Mucosa of rectum (tissue), 2 donors: ENCODE data around the gene MAPK14.
A peak's percentile ranks its signal among the peaks of the same experiment; 100 is the strongest.
"Not testable (repeated sequence)": the region's sequence is repeated elsewhere in the genome, so short reads cannot be mapped to it uniquely, and the experiment has no call there.

Source experiments
- H3K27ac ChIP-seq, 2 donors: one replicate each; pipeline ENCODE4 v1.7.0; 2013; ENCODE audit warnings: inconsistent platforms in 2 of 2, low read depth in 2 of 2, low read length in 2 of 2
- H3K27me3 ChIP-seq, 2 donors: one replicate each; pipeline ENCODE4 v1.7.0; 2013; ENCODE audit warnings: low read length in 2 of 2; ENCODE audit not compliant: control insufficient read depth in 2 of 2, insufficient read depth in 2 of 2
- H3K36me3 ChIP-seq, 2 donors: one replicate each; pipeline ENCODE4 v1.7.0; 2013; ENCODE audit warnings: low read length in 2 of 2; ENCODE audit not compliant: control insufficient read depth in 2 of 2, insufficient read depth in 2 of 2
- H3K4me1 ChIP-seq, 2 donors: one replicate each; pipeline ENCODE4 v1.7.0; 2013; ENCODE audit warnings: low read length in 2 of 2, mild to moderate bottlenecking in 1 of 2; ENCODE audit not compliant: control insufficient read depth in 2 of 2, insufficient read depth in 2 of 2
- H3K4me3 ChIP-seq, 2 donors: one replicate each; pipeline ENCODE4 v1.7.0; 2013; ENCODE audit warnings: low read length in 2 of 2
- H3K9ac ChIP-seq, 2 donors: one replicate each; pipeline ENCODE4 v1.7.0; 2013; ENCODE audit warnings: low read length in 2 of 2, low read depth in 1 of 2, mild to moderate bottlenecking in 1 of 2
- H3K9me3 ChIP-seq, 2 donors: one replicate each; pipeline ENCODE4 v1.7.0; 2013; ENCODE audit warnings: low read length in 2 of 2; ENCODE audit not compliant: control insufficient read depth in 2 of 2
- donor health status: healthy.
- donor health status: Normal muscosa, but diverticular disease.

MAPK14 gene

DNA sequence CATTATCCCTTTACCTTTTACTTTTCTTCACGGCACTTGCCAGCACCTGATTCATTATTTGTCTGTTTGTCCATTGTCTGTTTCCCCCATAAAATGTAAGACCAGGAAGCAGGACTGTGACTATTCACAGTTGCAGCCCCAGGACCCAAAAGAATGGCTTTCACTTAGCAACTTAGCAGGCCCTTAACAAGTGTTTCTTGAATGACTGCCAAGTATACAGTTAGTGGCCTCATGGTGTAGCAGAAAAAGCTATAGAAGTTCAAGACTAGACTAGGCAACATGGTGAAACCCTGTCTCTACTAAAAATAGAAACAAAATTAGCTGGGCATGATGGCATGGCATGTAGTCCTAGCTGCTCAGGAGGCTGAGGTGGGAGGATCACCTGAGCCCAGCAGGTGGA, 7.5 kb upstream of the MAPK14 start:
- no peak overlapping the region for H3K4me3 ChIP-seq
- no peak overlapping the region for H3K27ac ChIP-seq
- H3K9me3 ChIP-seq = no peaks in the 10 kb centered on the region
- no peak overlapping the region for H3K9ac ChIP-seq
- no peaks in the 10 kb centered on the region for H3K36me3 ChIP-seq
- H3K4me1 ChIP-seq = no peaks in the 10 kb centered on the region
- peaks cover 0 to 6% of the 10 kb centered on the region in 2 donors for H3K27me3 ChIP-seq

GRCh38 chr6:36023996-36024795, 3.4 kb upstream of the MAPK14 start, which contains the start of gene SLC26A8:
Gene SLC26A8, minus strand, starts transcription at chr6:36024641. Its CDS starts 4,934 bp downstream, at chr6:36019707.
- no peak within 1 kb of the TSS for H3K9ac ChIP-seq
- no peak within 1 kb of the TSS for H3K4me3 ChIP-seq

DNA sequence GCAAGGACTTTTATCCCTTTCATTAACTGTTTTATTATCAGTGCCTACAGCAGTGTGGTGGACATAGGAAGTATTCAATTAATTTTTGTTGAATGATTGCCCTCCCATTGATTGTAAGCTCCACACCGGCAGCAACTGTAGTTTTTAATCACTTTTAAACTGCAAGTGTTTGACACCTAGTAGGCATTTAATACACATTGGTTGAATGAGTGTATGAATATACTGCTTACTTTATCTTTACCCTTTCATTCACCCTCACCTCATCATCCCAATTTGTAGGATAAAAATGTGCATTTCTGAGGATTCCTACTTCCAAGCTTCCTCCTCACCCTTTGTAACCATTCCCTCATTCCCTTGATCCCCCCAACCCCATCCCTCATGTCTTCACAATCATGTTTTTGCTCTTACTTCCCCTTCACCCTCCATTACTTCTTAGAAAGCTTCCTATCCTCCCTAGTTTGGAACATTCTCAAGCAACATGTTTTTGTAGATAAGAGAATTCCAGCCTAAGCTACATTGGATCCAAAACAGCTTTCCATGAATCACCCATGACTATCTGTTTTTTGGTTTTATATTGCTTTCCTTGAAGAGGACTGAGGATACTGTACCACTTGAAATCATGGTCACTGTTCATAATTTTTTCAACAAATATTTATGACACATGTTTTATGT, 2.2 kb upstream of the MAPK14 start:
- Histone ChIP-seq H3K4me3 (no peak overlapping the region), H3K36me3 (peaks cover 0 to 3% of the 10 kb centered on the region in 2 donors), H3K9me3 (no peaks in the 10 kb centered on the region), H3K4me1 (peaks cover 5 to 8% of the 10 kb centered on the region in 2 donors), H3K27ac (no peak overlapping the region), H3K27me3 (peaks cover 0 to 6% of the 10 kb centered on the region in 2 donors), H3K9ac (no peak overlapping the region)

More at GRCh38 chr6:36023996-36024795, 3.4 kb upstream of the MAPK14 start, which contains the start of gene SLC26A8:
- H3K27me3 ChIP-seq = peaks cover 0 to 6% of the 10 kb centered on the region in 2 donors
- no peaks in the 10 kb centered on the region for H3K9me3 ChIP-seq
- no peak within 1 kb of the TSS for H3K27ac ChIP-seq
- H3K36me3 ChIP-seq = peaks cover 0 to 3% of the 10 kb centered on the region in 2 donors
- H3K4me1 ChIP-seq = peaks cover 0 to 3% of the 10 kb centered on the region in 2 donors

- H3K4me1 ChIP-seq = peaks cover 5 to 8% of the 10 kb centered on the region in 2 donors
- no peak overlapping the region for H3K9ac ChIP-seq
- H3K9me3 ChIP-seq = no peaks in the 10 kb centered on the region
- H3K27me3 ChIP-seq = peaks cover 0 to 6% of the 10 kb centered on the region in 2 donors
- peaks cover 0 to 3% of the 10 kb centered on the region in 2 donors for H3K36me3 ChIP-seq
- H3K27ac ChIP-seq = no peak overlapping the region
- H3K4me3 ChIP-seq = no peak overlapping the region
These were observed 1.7 kb upstream of the MAPK14 start for GRCh38 chr6:36025932-36026327.

GRCh38 chr6:36028088-36028876, 674 bp downstream of the MAPK14 start:
- peaks cover 0 to 3% of the 10 kb centered on the region in 2 donors for H3K36me3 ChIP-seq
- H3K9me3 ChIP-seq = no peaks in the 10 kb centered on the region
- peaks cover 9 to 11% of the 10 kb centered on the region in 2 donors for H3K4me1 ChIP-seq
- H3K27ac ChIP-seq = peak overlapping the region; percentile 91 to 96
- peaks cover 0 to 6% of the 10 kb centered on the region in 2 donors for H3K27me3 ChIP-seq
- peak overlapping the region; percentile 83 to 98 for H3K9ac ChIP-seq
- H3K4me3 ChIP-seq = peak overlapping the region; percentile 93 to 97

DNA sequence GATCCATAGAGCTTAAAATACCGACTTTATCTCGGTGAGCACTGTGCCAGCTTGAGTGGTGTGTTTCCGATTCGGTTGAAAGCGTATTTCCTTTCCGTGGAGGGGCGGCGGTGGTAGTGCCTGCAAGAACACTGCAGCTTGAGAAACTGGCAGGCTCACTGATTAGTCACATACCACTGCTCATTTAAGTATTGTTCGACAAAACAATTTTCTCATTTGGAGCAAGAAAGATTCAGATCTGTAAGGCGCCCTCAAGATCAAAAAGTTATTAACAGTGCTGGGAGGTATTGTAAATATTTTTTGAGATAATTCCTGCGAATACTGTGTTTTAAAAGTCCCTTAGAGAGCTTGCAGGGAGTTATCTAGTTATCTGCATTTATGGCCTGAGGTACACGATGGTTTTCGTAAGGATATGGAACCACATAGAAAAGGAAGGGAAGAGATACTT, 1.3 kb downstream of the MAPK14 start:
- H3K4me1 ChIP-seq = peaks cover 11% of the 10 kb centered on the region in 2 donors
- H3K9ac ChIP-seq = peak overlapping the region; percentile 83 to 98
- H3K27me3 ChIP-seq = peaks cover 0 to 6% of the 10 kb centered on the region in 2 donors
- H3K4me3 ChIP-seq = peak overlapping the region; percentile 93 to 97
- no peaks in the 10 kb centered on the region for H3K9me3 ChIP-seq
- H3K27ac ChIP-seq = peak overlapping the region; percentile 91 to 96
- H3K36me3 ChIP-seq = peaks cover 0 to 3% of the 10 kb centered on the region in 2 donors

- Histone ChIP-seq H3K4me1 (peaks cover 11% of the 10 kb centered on the region in 2 donors), H3K36me3 (peaks cover 0 to 3% of the 10 kb centered on the region in 2 donors), H3K27me3 (peaks cover 0 to under 1% of the 10 kb centered on the region in 2 donors), H3K9me3 (no peaks in the 10 kb centered on the region), H3K27ac (peak overlapping the region; percentile 91 to 96), H3K4me3 (peak overlapping the region; percentile 93 to 97), H3K9ac (peak overlapping the region; percentile 83 to 98)
These were observed 1.9 kb downstream of the MAPK14 start for GRCh38 chr6:36029464-36029863.

GRCh38 chr6:36032261-36032660, 4.7 kb downstream of the MAPK14 start:
- Histone ChIP-seq H3K27ac (no peak overlapping the region), H3K9me3 (no peaks in the 10 kb centered on the region)

DNA sequence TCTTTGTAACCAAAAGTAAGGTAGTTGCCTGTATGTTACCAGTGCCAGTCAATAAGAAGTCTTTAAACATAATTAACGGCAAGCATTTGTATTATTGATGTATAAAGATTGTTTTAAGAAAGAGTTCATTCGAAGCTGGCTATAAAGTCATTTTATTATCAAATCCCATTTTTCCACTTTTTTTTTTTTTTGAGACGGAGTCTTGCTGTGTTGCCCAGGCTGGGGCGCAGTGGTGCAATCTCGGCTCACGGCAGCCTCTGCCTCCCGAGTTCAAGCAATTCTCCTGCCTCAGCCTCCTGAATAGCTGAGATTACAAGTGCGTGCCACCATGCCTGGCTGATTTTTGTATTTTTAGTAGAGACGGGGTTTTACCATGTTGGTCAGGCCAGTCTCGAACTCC, 5.5 kb downstream of the MAPK14 start:
- H3K4me1 ChIP-seq = peaks cover 11 to 15% of the 10 kb centered on the region in 2 donors
- H3K27me3 ChIP-seq, H3K27ac ChIP-seq, H3K4me3 ChIP-seq, H3K9ac ChIP-seq, H3K36me3 ChIP-seq, H3K9me3 ChIP-seq: not testable (repeated sequence)

More at GRCh38 chr6:36032261-36032660, 4.7 kb downstream of the MAPK14 start:
- H3K27me3 ChIP-seq = no peaks in the 10 kb centered on the region
- peaks cover 0 to 3% of the 10 kb centered on the region in 2 donors for H3K36me3 ChIP-seq
- H3K4me3 ChIP-seq = no peak overlapping the region
- peaks cover 11 to 14% of the 10 kb centered on the region in 2 donors for H3K4me1 ChIP-seq
- H3K9ac ChIP-seq = no peak overlapping the region
